Neural progenitor cell (in vitro differentiated cells): ENCODE data around the gene CTSH.

Experiments used
- EZH2 ChIP-seq: fragments of 200-600 bp; sonication (generic); IDR thresholded peaks from 2 replicates; pipeline ENCODE4 v1.6.1; 2017; ENCODE audit warnings: antibody characterized with exemption, mild to moderate bottlenecking, moderate library complexity
- TF ChIP-seq, protein P1 (sequence below): fragments of 200-600 bp; sonication (generic); IDR thresholded peaks from 2 replicates; pipeline ENCODE4 v1.5.1; 2017; ENCODE audit warnings: antibody characterized with exemption, mild to moderate bottlenecking

DNA sequence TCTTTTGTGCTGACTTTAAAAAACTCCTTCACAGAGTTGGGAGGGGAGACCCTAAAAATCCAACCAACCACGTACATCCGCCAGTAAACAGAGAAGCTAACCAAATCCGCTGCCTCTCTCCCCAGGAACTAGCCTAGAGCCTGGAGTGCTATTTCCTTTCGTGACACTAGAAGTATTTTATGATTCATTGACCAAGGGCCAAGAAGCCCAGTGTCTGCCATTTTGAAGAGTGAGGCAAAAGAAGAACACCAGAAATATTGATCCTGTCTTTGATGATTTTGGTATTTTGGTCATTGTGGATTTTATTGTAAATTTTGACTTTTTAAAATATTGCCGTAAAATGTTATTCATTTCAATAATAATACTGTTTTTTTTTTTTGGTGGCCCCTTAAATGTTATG, 10.5 kb upstream of the CTSH start:
- TF ChIP-seq, protein P1, sequence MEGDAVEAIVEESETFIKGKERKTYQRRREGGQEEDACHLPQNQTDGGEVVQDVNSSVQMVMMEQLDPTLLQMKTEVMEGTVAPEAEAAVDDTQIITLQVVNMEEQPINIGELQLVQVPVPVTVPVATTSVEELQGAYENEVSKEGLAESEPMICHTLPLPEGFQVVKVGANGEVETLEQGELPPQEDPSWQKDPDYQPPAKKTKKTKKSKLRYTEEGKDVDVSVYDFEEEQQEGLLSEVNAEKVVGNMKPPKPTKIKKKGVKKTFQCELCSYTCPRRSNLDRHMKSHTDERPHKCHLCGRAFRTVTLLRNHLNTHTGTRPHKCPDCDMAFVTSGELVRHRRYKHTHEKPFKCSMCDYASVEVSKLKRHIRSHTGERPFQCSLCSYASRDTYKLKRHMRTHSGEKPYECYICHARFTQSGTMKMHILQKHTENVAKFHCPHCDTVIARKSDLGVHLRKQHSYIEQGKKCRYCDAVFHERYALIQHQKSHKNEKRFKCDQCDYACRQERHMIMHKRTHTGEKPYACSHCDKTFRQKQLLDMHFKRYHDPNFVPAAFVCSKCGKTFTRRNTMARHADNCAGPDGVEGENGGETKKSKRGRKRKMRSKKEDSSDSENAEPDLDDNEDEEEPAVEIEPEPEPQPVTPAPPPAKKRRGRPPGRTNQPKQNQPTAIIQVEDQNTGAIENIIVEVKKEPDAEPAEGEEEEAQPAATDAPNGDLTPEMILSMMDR = no peak
- no peak for TF ChIP-seq EZH2
